Measurements from ENCODE around the gene SSB. TPM values are rescaled to one million over a fixed set of nuclear protein-coding genes. Genes with fewer than 3 reads are reported as not detected.
A peak's percentile ranks its signal among the peaks of the same experiment; 100 is the strongest.

The SSB gene
- total and polyA plus RNA-seq, 9 of the 15 experiments (the other 6 are each of a cell fraction or from before 2014, with no cell fraction given): 317 to 849 (median 515) TPM

GRCh38 chr2:169771021-169771420, 27.6 kb upstream of the SSB start:
- CTCF ChIA-PET (ENCODE audit: low intra/inter-chr PET ratio): interaction anchor here (0.6 kb wide), 1 partner anchor 13 kb away, joined by 5 read pairs; no protein-coding TSS in a partner anchor
- DNase-seq (ENCODE audit: extremely low read depth in 1 of 4, low spot score in 3 of 4) (no peak), FAIRE-seq (no peak), ATAC-seq (no peak)
- Histone ChIP-seq H3K4me3 (no peak overlapping the region), H3K27me3 (ENCODE audit: control insufficient read depth in 2 of 2, insufficient read depth in 2 of 2, low read length in 2 of 2) (no peaks in the 10 kb centered on the region), H4K20me1 (replicated peaks; ENCODE audit: control insufficient read depth, insufficient read depth, low read length) (no peaks in the 10 kb centered on the region), H3K36me3 (ENCODE audit: control insufficient read depth, insufficient read depth, low read length) (no peaks in the 10 kb centered on the region), H3K4me1 (replicated peaks in 1 of 2; ENCODE audit: control insufficient read depth in 2 of 2, insufficient read depth in 2 of 2, low read length in 2 of 2) (peaks cover 4 to 5% of the 10 kb centered on the region in 2 experiments; a peak in 2 of 5 replicates), H3K9me1 (ENCODE audit: control insufficient read depth, insufficient read depth, low read length) (no peaks in the 10 kb centered on the region), H3K27ac (ENCODE audit: extremely low read depth, low read depth, low read length) (no peak overlapping the region), H2AFZ (ENCODE audit: low read depth, low read length) (no peak overlapping the region), H3K9me3 (replicated peaks; ENCODE audit: control insufficient read depth, insufficient read depth, low read depth, low read length) (no peaks in the 10 kb centered on the region), H3K4me2 (ENCODE audit: insufficient read depth, low read length) (no peak overlapping the region), H3K9ac (ENCODE audit: insufficient read depth in 1 of 2, low read depth in 2 of 2, low read length in 2 of 2) (no peak overlapping the region), H3K79me2 (ENCODE audit: control insufficient read depth, insufficient read depth, low read length) (no peaks in the 10 kb centered on the region)
- in situ Hi-C loops (cut with MboI) (no loop called here), intact Hi-C loops (cut with micrococcal nuclease) (no loop called here)
- BruUV-seq (replicated peaks): no TSS peak
- TF ChIP-seq YBX1 (IDR thresholded peaks at IDR 0.05): no peak
- POLR2A ChIA-PET: interaction anchor here (0.7 to 1.4 kb wide), 4 partner anchors 19 to 1191 kb away, joined by 3 to 6 read pairs (median 4); no protein-coding TSS in a partner anchor
- 40% methylated on average over 5 of the region's 5 CpGs for WGBS (ENCODE audit: insufficient coverage, low coverage, missing lambda C conversion rate)

GRCh38 chr2:169771612-169772011, 27.1 kb upstream of the SSB start:
- POLR2A ChIA-PET: interaction anchor here (0.7 to 1.4 kb wide), 2 partner anchors 69 to 1192 kb away, joined by 3 read pairs; no protein-coding TSS in a partner anchor
- no peaks in the 10 kb centered on the region for H4K20me1 ChIP-seq (replicated peaks; ENCODE audit: control insufficient read depth, insufficient read depth, low read length)
- intact Hi-C loops (cut with micrococcal nuclease) (no loop called here), in situ Hi-C loops (cut with MboI) (no loop called here)
- no peaks in the 10 kb centered on the region for H3K9me3 ChIP-seq (replicated peaks; ENCODE audit: control insufficient read depth, insufficient read depth, low read depth, low read length)
- 80% methylated on average over 2 of the region's 2 CpGs for WGBS (ENCODE audit: insufficient coverage, low coverage, missing lambda C conversion rate)
- FAIRE-seq: no peak
- H3K27ac ChIP-seq (ENCODE audit: extremely low read depth, low read depth, low read length): no peak overlapping the region
- no peak overlapping the region for H2AFZ ChIP-seq (ENCODE audit: low read depth, low read length)
- H3K36me3 ChIP-seq (ENCODE audit: control insufficient read depth, insufficient read depth, low read length): no peaks in the 10 kb centered on the region
- no peaks in the 10 kb centered on the region for H3K79me2 ChIP-seq (ENCODE audit: control insufficient read depth, insufficient read depth, low read length)
- BruUV-seq (replicated peaks): no TSS peak
- H3K27me3 ChIP-seq (ENCODE audit: control insufficient read depth in 2 of 2, insufficient read depth in 2 of 2, low read length in 2 of 2): no peaks in the 10 kb centered on the region
- no peak for DNase-seq (ENCODE audit: extremely low read depth in 1 of 4, low spot score in 3 of 4)
- ATAC-seq: peak; percentile 19; the same call in 2 of the 3 replicates
- H3K9ac ChIP-seq (ENCODE audit: insufficient read depth in 1 of 2, low read depth in 2 of 2, low read length in 2 of 2): no peak overlapping the region
- no peaks in the 10 kb centered on the region for H3K9me1 ChIP-seq (ENCODE audit: control insufficient read depth, insufficient read depth, low read length)
- H3K4me2 ChIP-seq (ENCODE audit: insufficient read depth, low read length): no peak overlapping the region
- no peak overlapping the region for H3K4me3 ChIP-seq
- peaks cover 5 to 6% of the 10 kb centered on the region in 2 experiments; a peak in 2 of 5 replicates for H3K4me1 ChIP-seq (replicated peaks in 1 of 2; ENCODE audit: control insufficient read depth in 2 of 2, insufficient read depth in 2 of 2, low read length in 2 of 2)
- CTCF ChIA-PET (ENCODE audit: low intra/inter-chr PET ratio): no interaction called here
- no peak for TF ChIP-seq CHD4 (IDR thresholded peaks at IDR 0.05; ENCODE audit: insufficient read depth, insufficient replicate concordance, low read depth, low read length, poor library complexity, severe bottlenecking)
- no peak for TF ChIP-seq ZFP30 (CRISPR knock-in tag; IDR thresholded peaks at IDR 0.05; ENCODE audit: borderline replicate concordance)
- TF ChIP-seq HBP1 (CRISPR knock-in tag; IDR thresholded peaks at IDR 0.05): no peak
- no peak for TF ChIP-seq ZNF79 (CRISPR knock-in tag; IDR thresholded peaks at IDR 0.05; ENCODE audit: low read depth)
- no peak for TF ChIP-seq SMARCC2 (IDR thresholded peaks at IDR 0.05; ENCODE audit: low read depth)
- TF ChIP-seq, protein P1, sequence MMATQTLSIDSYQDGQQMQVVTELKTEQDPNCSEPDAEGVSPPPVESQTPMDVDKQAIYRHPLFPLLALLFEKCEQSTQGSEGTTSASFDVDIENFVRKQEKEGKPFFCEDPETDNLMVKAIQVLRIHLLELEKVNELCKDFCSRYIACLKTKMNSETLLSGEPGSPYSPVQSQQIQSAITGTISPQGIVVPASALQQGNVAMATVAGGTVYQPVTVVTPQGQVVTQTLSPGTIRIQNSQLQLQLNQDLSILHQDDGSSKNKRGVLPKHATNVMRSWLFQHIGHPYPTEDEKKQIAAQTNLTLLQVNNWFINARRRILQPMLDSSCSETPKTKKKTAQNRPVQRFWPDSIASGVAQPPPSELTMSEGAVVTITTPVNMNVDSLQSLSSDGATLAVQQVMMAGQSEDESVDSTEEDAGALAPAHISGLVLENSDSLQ (IDR thresholded peaks at IDR 0.05): peak; percentile 31; the same call in 1 of the 2 replicates
- peak; percentile 16; the same call in 1 of the 2 replicates for TF ChIP-seq ATF3 (IDR thresholded peaks at IDR 0.05)
- TF ChIP-seq ATF3 (CRISPR knock-in tag; conservative IDR thresholded peaks at IDR 0.05): no peak
- TF ChIP-seq DIDO1 (tag; IDR thresholded peaks at IDR 0.05; ENCODE audit: low read depth): no peak
- TF ChIP-seq ZNF316 (IDR thresholded peaks at IDR 0.05): no peak
- no peak for TF ChIP-seq RFX1 (IDR thresholded peaks at IDR 0.05)
